ENCODE measurements around the gene RET. TPM values are rescaled to one million over a fixed set of nuclear protein-coding genes. Genes with fewer than 3 reads are reported as not detected.

RET gene
- total RNA-seq, 3 donors from 2014 or later (not counting 1 experiment from before 2014, with no cell fraction given), result 0.16 TPM; not detected in 2

DNA sequence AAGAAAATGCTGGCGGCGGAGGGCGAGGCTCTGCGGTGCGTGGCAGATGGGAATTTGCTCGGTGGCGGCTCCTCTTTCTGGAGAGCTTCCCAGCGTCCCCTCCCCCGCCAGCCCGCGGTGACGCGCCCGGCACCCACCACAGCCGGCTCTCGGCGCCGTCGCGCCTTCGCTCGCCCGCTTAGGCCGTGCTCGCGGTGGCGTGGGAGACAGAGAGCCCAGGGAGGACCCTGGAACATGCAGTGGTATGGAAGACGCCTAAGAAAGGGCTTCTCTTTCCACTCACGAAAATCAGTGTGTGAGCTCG is 60.8 kb downstream of the RET start:
- Mint-ChIP-seq H3K4me3 (peak overlapping the region; percentile 98), H3K9me3 (no peaks in the 10 kb centered on the region), H3K36me3 (no peaks in the 10 kb centered on the region), H3K27me3 (ENCODE audit: low read depth in 2 of 2) (no peaks in the 10 kb centered on the region), H3K4me1 (peaks cover 77 to 79% of the 10 kb centered on the region in 2 donors), H3K27ac (peak overlapping the region; percentile 93 to 96)
- Histone ChIP-seq H3K4me1 (ENCODE audit: control insufficient read depth, insufficient read depth, low read length) (peaks cover 35% of the 10 kb centered on the region), H3K9me3 (ENCODE audit: control insufficient read depth, insufficient read depth, low read length) (no peaks in the 10 kb centered on the region), H3K36me3 (ENCODE audit: control insufficient read depth, insufficient read depth, low read length) (no peaks in the 10 kb centered on the region), H3K4me3 (ENCODE audit: low read length) (peak overlapping the region; percentile 45), H3K27ac (ENCODE audit: low read length) (peak overlapping the region; percentile 90), H3K27me3 (ENCODE audit: control insufficient read depth, insufficient read depth, low read length) (no peaks in the 10 kb centered on the region)
- DNase-seq (peak; percentile 48 to 67), ATAC-seq (peak; percentile 11 to 28 (median 18))
- TF ChIP-seq, protein P1, sequence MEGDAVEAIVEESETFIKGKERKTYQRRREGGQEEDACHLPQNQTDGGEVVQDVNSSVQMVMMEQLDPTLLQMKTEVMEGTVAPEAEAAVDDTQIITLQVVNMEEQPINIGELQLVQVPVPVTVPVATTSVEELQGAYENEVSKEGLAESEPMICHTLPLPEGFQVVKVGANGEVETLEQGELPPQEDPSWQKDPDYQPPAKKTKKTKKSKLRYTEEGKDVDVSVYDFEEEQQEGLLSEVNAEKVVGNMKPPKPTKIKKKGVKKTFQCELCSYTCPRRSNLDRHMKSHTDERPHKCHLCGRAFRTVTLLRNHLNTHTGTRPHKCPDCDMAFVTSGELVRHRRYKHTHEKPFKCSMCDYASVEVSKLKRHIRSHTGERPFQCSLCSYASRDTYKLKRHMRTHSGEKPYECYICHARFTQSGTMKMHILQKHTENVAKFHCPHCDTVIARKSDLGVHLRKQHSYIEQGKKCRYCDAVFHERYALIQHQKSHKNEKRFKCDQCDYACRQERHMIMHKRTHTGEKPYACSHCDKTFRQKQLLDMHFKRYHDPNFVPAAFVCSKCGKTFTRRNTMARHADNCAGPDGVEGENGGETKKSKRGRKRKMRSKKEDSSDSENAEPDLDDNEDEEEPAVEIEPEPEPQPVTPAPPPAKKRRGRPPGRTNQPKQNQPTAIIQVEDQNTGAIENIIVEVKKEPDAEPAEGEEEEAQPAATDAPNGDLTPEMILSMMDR (IDR thresholded peaks at IDR 0.05), result no peak
- under 1% methylated on average over 30 of the region's 30 CpGs for WGBS (ENCODE audit: insufficient coverage)
- intact Hi-C loops (cut with micrococcal nuclease), result loop anchor here (1.0 to 5.0 kb wide), 5 partner anchors 17 to 435 kb away; partner anchors contain the start of genes HNRNPF and ZNF239

DNA sequence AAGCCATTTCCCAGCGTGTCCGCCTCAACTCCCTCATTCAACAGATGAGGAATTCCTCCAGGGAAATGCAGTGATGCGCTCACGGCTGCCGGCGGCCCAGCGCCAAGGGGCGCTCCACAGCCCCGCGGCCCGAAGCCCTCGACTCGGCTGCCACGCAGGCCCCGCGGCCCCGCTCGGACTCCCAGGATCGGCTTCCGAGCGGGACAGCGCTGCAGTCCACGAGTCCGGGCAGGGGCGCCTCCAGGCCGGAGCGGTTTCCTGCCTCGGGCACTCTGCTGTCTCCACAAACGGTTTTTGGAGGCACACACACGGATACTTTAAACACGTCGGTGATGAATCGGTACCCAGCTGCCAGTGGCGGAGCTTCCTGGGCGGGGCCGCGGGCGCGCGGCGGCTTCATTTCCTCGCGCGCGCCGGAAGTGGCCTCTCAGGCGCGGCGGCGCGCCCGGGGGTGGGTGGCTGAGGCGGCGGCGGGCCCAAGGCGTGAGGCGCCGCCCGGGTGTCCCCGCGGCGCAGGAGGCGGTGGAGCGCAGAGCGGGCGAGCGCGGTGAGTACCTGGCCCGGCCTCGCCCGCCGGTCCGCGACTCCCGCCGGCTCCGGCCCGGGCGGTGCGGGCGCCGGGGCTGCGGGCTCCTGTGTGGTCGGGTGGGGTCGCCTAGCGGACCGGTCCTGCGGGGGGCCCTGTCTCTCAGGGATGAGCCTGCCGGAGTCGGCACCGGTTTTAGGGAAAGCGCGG is 61.3 kb downstream of the RET start, which contains the start of gene CSGALNACT2:
Gene CSGALNACT2 (plus strand): TSS at position 425 of the 736 bp plus-strand sequence. CDS start 16,705 bp downstream, outside the sequence.
- DNase-seq, result peak; percentile 91 to 94
- Mint-ChIP-seq H3K4me1 (peaks cover 77 to 78% of the 10 kb centered on the region in 2 donors), H3K9me3 (no peaks in the 10 kb centered on the region), H3K36me3 (no peaks in the 10 kb centered on the region), H3K27me3 (ENCODE audit: low read depth in 2 of 2) (no peaks in the 10 kb centered on the region), H3K4me3 (peak within 1 kb of the TSS; percentile 98), H3K27ac (peak within 1 kb of the TSS; percentile 93 to 96)
- intact Hi-C loops (cut with micrococcal nuclease), result loop anchor here (1.0 to 5.0 kb wide), 5 partner anchors 18 to 434 kb away; partner anchors contain the start of genes HNRNPF and ZNF239
- H3K27me3 ChIP-seq (ENCODE audit: control insufficient read depth, insufficient read depth, low read length), result no peaks in the 10 kb centered on the region
- ATAC-seq, result peak; percentile 74 to 90 (median 83)
- TF ChIP-seq, protein P1 (IDR thresholded peaks at IDR 0.05), result no peak
- H3K9me3 ChIP-seq (ENCODE audit: control insufficient read depth, insufficient read depth, low read length), result no peaks in the 10 kb centered on the region
- peak within 1 kb of the TSS; percentile 69 for H3K4me3 ChIP-seq (ENCODE audit: low read length)
- H3K4me1 ChIP-seq (ENCODE audit: control insufficient read depth, insufficient read depth, low read length), result peaks cover 34% of the 10 kb centered on the region
- peak within 1 kb of the TSS; percentile 90 for H3K27ac ChIP-seq (ENCODE audit: low read length)
- WGBS (ENCODE audit: insufficient coverage), result under 1% methylated on average over 88 of the region's 93 CpGs
- no peaks in the 10 kb centered on the region for H3K36me3 ChIP-seq (ENCODE audit: control insufficient read depth, insufficient read depth, low read length)

DNA sequence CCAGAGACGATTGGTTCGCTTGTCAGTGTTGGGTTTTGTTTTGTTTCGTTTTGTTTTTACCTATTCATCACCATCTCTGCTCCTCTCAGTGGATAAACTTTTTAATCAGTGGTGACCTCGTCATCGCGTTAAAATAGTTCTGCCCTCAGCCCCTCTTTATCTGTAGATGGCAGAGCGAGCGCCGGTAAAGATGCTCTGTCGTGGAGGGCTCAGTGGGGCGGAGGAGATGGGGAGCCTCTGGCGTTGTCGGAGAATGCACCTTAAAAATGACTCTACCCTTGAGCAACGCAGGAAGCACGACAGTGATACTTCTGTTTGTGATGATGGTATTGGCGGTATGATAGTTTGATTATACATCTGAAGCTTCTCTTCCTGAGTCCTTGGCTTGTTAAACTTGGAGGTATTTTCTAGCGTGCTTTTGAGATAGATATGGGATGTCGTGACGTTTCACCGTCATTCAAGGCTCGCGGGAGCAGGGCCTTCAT is 61.9 kb downstream of the RET start:
- peaks cover 78 to 80% of the 10 kb centered on the region in 2 donors for H3K4me1 Mint-ChIP-seq
- 0% methylated on average over 19 of the region's 22 CpGs for WGBS (ENCODE audit: insufficient coverage)
- H3K4me1 ChIP-seq (ENCODE audit: control insufficient read depth, insufficient read depth, low read length), result peaks cover 30% of the 10 kb centered on the region

More for the DNA sequence above, 61.9 kb downstream of the RET start:
- ATAC-seq, result peak; percentile 60 to 78 (median 64)
- Mint-ChIP-seq H3K4me3 (peak overlapping the region; percentile 89), H3K27me3 (ENCODE audit: low read depth in 2 of 2) (no peaks in the 10 kb centered on the region), H3K9me3 (no peaks in the 10 kb centered on the region), H3K36me3 (no peaks in the 10 kb centered on the region), H3K27ac (peak overlapping the region; percentile 93 to 96)
- H3K4me3 ChIP-seq (ENCODE audit: low read length), result peak overlapping the region; percentile 69
- peak; percentile 53 to 85 for DNase-seq
- no peaks in the 10 kb centered on the region for H3K36me3 ChIP-seq (ENCODE audit: control insufficient read depth, insufficient read depth, low read length)
- H3K27ac ChIP-seq (ENCODE audit: low read length), result peak overlapping the region; percentile 88
- TF ChIP-seq, protein P1 (IDR thresholded peaks at IDR 0.05), result no peak
- H3K9me3 ChIP-seq (ENCODE audit: control insufficient read depth, insufficient read depth, low read length), result no peaks in the 10 kb centered on the region
- intact Hi-C loops (cut with micrococcal nuclease), result loop anchor here (1.0 to 5.0 kb wide), 5 partner anchors 18 to 434 kb away; partner anchors contain the start of genes HNRNPF and ZNF239
- no peaks in the 10 kb centered on the region for H3K27me3 ChIP-seq (ENCODE audit: control insufficient read depth, insufficient read depth, low read length)
